Measurements from ENCODE around the gene FMN2. TPM values are rescaled to one million over a fixed set of nuclear protein-coding genes. Genes with fewer than 3 reads are reported as not detected.

Gene FMN2
- total RNA-seq, 3 donors from 2014 or later = 0.80 to 4.2 (median 3.3) TPM

- no peak for TF ChIP-seq POLR2AphosphoS5 (IDR thresholded peaks at IDR 0.05)
- H3K9me3 ChIP-seq = no peaks in the 10 kb centered on the region
- H3K36me3 ChIP-seq = no peaks in the 10 kb centered on the region
- H3K4me3 ChIP-seq = no peak overlapping the region
- no peaks in the 10 kb centered on the region for H3K4me1 ChIP-seq
- H3K27me3 ChIP-seq = no peaks in the 10 kb centered on the region
- DNase-seq (ENCODE audit: low spot score in 2 of 2) = no peak
- intact Hi-C loops (cut with DNase I; ENCODE audit: low total_unique reads) = no loop called here
- H3K27ac ChIP-seq = no peak overlapping the region
Measured at GRCh38 chr1:240496941-240497340, 405.3 kb downstream of the FMN2 start.

DNA sequence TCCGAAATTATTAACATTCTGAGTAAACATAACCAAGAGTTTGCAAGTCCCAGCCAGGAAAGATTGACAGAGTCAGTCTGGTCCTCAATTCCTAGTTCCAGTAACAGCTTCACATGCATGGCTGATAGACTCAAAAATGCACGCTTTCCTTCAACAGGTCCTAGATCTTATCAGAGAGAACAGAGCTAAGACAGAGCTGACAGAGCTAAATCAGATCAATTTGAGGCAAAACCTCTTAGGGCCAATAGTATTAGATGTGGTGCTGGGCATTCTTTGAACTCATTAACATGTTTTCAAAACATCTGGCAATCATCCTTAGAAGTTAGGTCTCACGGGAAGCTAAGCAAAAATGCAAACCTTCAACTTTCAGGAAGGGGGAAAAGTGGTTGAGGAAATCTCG, 406.2 kb downstream of the FMN2 start:
- no peak overlapping the region for H3K27ac ChIP-seq
- no peak for DNase-seq (ENCODE audit: low spot score in 2 of 2)
- intact Hi-C loops (cut with DNase I; ENCODE audit: low total_unique reads) = no loop called here
- no peaks in the 10 kb centered on the region for H3K27me3 ChIP-seq
- no peak overlapping the region for H3K4me3 ChIP-seq
- no peaks in the 10 kb centered on the region for H3K4me1 ChIP-seq
- H3K9me3 ChIP-seq = no peaks in the 10 kb centered on the region
- H3K36me3 ChIP-seq = no peaks in the 10 kb centered on the region
- TF ChIP-seq POLR2AphosphoS5 (IDR thresholded peaks at IDR 0.05) (no peak), POLR2A (IDR thresholded peaks at IDR 0.05) (no peak), CTCF (IDR thresholded peaks at IDR 0.05) (no peak)

- no peaks in the 10 kb centered on the region for H3K9me3 ChIP-seq
- TF ChIP-seq POLR2AphosphoS5 (IDR thresholded peaks at IDR 0.05) (no peak), CTCF (IDR thresholded peaks at IDR 0.05) (no peak), POLR2A (IDR thresholded peaks at IDR 0.05) (no peak)
- no peak overlapping the region for H3K27ac ChIP-seq
- DNase-seq (ENCODE audit: low spot score in 2 of 2) = no peak
- no peaks in the 10 kb centered on the region for H3K27me3 ChIP-seq
- intact Hi-C loops (cut with DNase I; ENCODE audit: low total_unique reads) = no loop called here
- no peak overlapping the region for H3K4me3 ChIP-seq
- H3K36me3 ChIP-seq = no peaks in the 10 kb centered on the region
- H3K4me1 ChIP-seq = no peaks in the 10 kb centered on the region
Measured at GRCh38 chr1:240498335-240498734, 406.7 kb downstream of the FMN2 start.

- H3K27ac ChIP-seq = no peak overlapping the region
Measured at GRCh38 chr1:240499012-240499411, 407.3 kb downstream of the FMN2 start.

DNA sequence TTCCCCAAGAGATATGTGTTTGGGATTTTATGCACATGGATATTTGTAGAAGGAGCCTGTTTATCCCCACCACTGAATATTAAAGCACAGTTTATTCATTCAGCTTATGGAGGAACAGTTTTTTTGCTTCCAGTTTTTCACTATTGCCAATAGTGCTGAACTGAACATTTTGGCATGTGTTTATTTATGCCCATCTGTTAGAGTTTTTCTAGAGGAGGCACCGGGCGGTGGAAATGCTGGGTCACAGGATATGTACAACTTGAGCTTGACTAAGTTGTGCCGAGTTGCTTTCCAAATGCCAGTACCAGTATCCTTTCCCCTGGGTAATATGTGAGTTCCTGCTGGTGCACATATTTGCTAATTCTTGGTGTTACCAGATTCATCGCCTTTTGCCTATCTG, 409.0 kb downstream of the FMN2 start:
- DNase-seq (ENCODE audit: low spot score in 2 of 2) = no peak
- Histone ChIP-seq H3K27ac (no peak overlapping the region), H3K4me3 (no peak overlapping the region), H3K36me3 (no peaks in the 10 kb centered on the region), H3K9me3 (no peaks in the 10 kb centered on the region), H3K27me3 (no peaks in the 10 kb centered on the region), H3K4me1 (no peaks in the 10 kb centered on the region)
- intact Hi-C loops (cut with DNase I; ENCODE audit: low total_unique reads) = no loop called here
- TF ChIP-seq POLR2AphosphoS5 (IDR thresholded peaks at IDR 0.05) (no peak), POLR2A (IDR thresholded peaks at IDR 0.05) (no peak), CTCF (IDR thresholded peaks at IDR 0.05) (no peak)

More at GRCh38 chr1:240499012-240499411, 407.3 kb downstream of the FMN2 start:
- Histone ChIP-seq H3K9me3 (no peaks in the 10 kb centered on the region), H3K4me1 (no peaks in the 10 kb centered on the region), H3K4me3 (no peak overlapping the region), H3K27me3 (no peaks in the 10 kb centered on the region), H3K36me3 (no peaks in the 10 kb centered on the region)
- DNase-seq (ENCODE audit: low spot score in 2 of 2) = no peak
- intact Hi-C loops (cut with DNase I; ENCODE audit: low total_unique reads) = no loop called here
- TF ChIP-seq POLR2AphosphoS5 (IDR thresholded peaks at IDR 0.05) (no peak), CTCF (IDR thresholded peaks at IDR 0.05) (no peak), POLR2A (IDR thresholded peaks at IDR 0.05) (no peak)

- Histone ChIP-seq H3K36me3 (no peaks in the 10 kb centered on the region), H3K9me3 (no peaks in the 10 kb centered on the region), H3K27ac (no peak overlapping the region), H3K4me1 (no peaks in the 10 kb centered on the region), H3K27me3 (no peaks in the 10 kb centered on the region), H3K4me3 (no peak overlapping the region)
- TF ChIP-seq CTCF (IDR thresholded peaks at IDR 0.05) (no peak), POLR2A (IDR thresholded peaks at IDR 0.05) (no peak), POLR2AphosphoS5 (IDR thresholded peaks at IDR 0.05) (no peak)
- no peak for DNase-seq (ENCODE audit: low spot score in 2 of 2)
- intact Hi-C loops (cut with DNase I; ENCODE audit: low total_unique reads) = no loop called here
Measured at GRCh38 chr1:240501115-240501514, 409.4 kb downstream of the FMN2 start.
